CD4-positive, CD25-positive, alpha-beta regulatory T cell (primary cell): Measurements from ENCODE around the gene HSPA12A. TPM values are rescaled to one million over a fixed set of nuclear protein-coding genes. Genes with fewer than 3 reads are reported as not detected.

Experiments
- ATAC-seq, 2 donors: fragments of 150-1000 bp; cut with Tn5 transposase; one replicate each; pipeline ENCODE4 v1.10.0; 2021; ENCODE audit warnings: low read depth in 2 of 2, moderate number of reproducible peaks in 2 of 2, moderate library complexity in 1 of 2
- DNase-seq, 3 donors: peaks; one replicate each; pipeline versions ENCODE4 v3.0.0 to v3.0.0-alpha.2; 2012 to 2022; ENCODE audit warnings: mixed read lengths in 1 of 3
- H3K27ac ChIP-seq: one replicate; pipeline ENCODE4 v1.7.0; 2013; ENCODE audit warnings: mild to moderate bottlenecking, low read length; ENCODE audit not compliant: insufficient read depth, poor library complexity, severe bottlenecking
- H3K27me3 ChIP-seq: one replicate; pipeline ENCODE4 v1.7.0; 2013; ENCODE audit warnings: low read length; ENCODE audit not compliant: control insufficient read depth, insufficient read depth
- H3K36me3 ChIP-seq: one replicate; pipeline ENCODE4 v1.7.0; 2013; ENCODE audit warnings: mild to moderate bottlenecking, low read length, moderate library complexity; ENCODE audit not compliant: control insufficient read depth, insufficient read depth
- H3K4me1 ChIP-seq: 2 replicates; pipeline ENCODE4 v1.7.0; 2013; ENCODE audit warnings: mild to moderate bottlenecking, low read length; ENCODE audit not compliant: insufficient read depth, control insufficient read depth, poor library complexity, severe bottlenecking
- H3K4me3 ChIP-seq: one replicate; pipeline ENCODE4 v1.7.0; 2013; ENCODE audit warnings: low read depth, mild to moderate bottlenecking, low read length, moderate library complexity
- H3K9me3 ChIP-seq, 2 experiments: 1 replicate in 1 of 2; 2 replicates in 1 of 2; pipeline ENCODE4 v1.7.0; 2013; ENCODE audit warnings: low read length in 2 of 2, mild to moderate bottlenecking in 1 of 2, moderate library complexity in 1 of 2; ENCODE audit not compliant: control insufficient read depth in 2 of 2
- H3K27ac Mint-ChIP-seq, 3 donors: one replicate each; pipeline ENCODE4 v1.8.0; 2020 to 2022; ENCODE audit warnings: mild to moderate bottlenecking in 3 of 3, mixed read lengths in 3 of 3, moderate library complexity in 2 of 3
- H3K27me3 Mint-ChIP-seq: one replicate; pipeline ENCODE4 v1.8.0; 2022; ENCODE audit warnings: mild to moderate bottlenecking, mixed read lengths
- H3K36me3 Mint-ChIP-seq: one replicate; pipeline ENCODE4 v1.8.0; 2020; ENCODE audit warnings: mixed read lengths
- H3K4me1 Mint-ChIP-seq, 4 donors: one replicate each; pipeline ENCODE4 v1.8.0; 2020 to 2022; ENCODE audit warnings: mixed read lengths in 4 of 4, mild to moderate bottlenecking in 1 of 4
- H3K4me3 Mint-ChIP-seq, 4 donors: one replicate each; pipeline ENCODE4 v1.8.0; 2020 to 2022; ENCODE audit warnings: mild to moderate bottlenecking in 4 of 4, mixed read lengths in 4 of 4, moderate library complexity in 3 of 4
- H3K9me3 Mint-ChIP-seq, 7 donors: one replicate each; pipeline ENCODE4 v1.8.0; 2020 to 2022; ENCODE audit warnings: mixed read lengths in 7 of 7, mild to moderate bottlenecking in 3 of 7, moderate library complexity in 2 of 7
- polyA plus RNA-seq, 4 donors: library from polyadenylated mRNA; unstranded; fragments of 300-500 nt; fragmentation: Illumina TruSeq; gene quantifications; one replicate each; pipeline ENCODE4 v1.2.3, GENCODE V29; 2021
- total RNA-seq: library from RNA; stranded (reverse); gene quantifications from one replicate; pipeline ENCODE4 v1.2.3, GENCODE V29; 2022

HSPA12A gene
- total and polyA plus RNA-seq, 5 donors from 2014 or later: 0.72 to 2.1 (median 0.81) TPM

- DNase-seq (no peak), ATAC-seq (no peak)
- Histone ChIP-seq H3K27me3 (peaks cover 15% of the 10 kb centered on the region), H3K4me1 (no peaks in the 10 kb centered on the region), H3K36me3 (no peaks in the 10 kb centered on the region), H3K9me3 (no peaks in the 10 kb centered on the region), H3K4me3 (no peak overlapping the region), H3K27ac (no peak overlapping the region)
- Mint-ChIP-seq H3K27me3 (peaks cover 33% of the 10 kb centered on the region), H3K27ac (no peak overlapping the region), H3K9me3 (peaks cover 0 to 3% (median 0%) of the 10 kb centered on the region in 7 donors), H3K4me1 (peaks cover 0 to 10% (median 1%) of the 10 kb centered on the region in 4 donors), H3K4me3 (no peak overlapping the region), H3K36me3 (no peaks in the 10 kb centered on the region)
Observed at GRCh38 chr10:116748041-116748440, 5.7 kb upstream of the HSPA12A start.

GRCh38 chr10:116747325-116747724 is 5.0 kb upstream of the HSPA12A start:
- no peaks in the 10 kb centered on the region for H3K9me3 ChIP-seq
- H3K4me3 ChIP-seq: no peak overlapping the region
- peaks cover 15% of the 10 kb centered on the region for H3K27me3 ChIP-seq
- peaks cover 0 to 3% (median 0%) of the 10 kb centered on the region in 7 donors for H3K9me3 Mint-ChIP-seq
- H3K4me1 ChIP-seq: peaks cover 3% of the 10 kb centered on the region
- no peak overlapping the region for H3K4me3 Mint-ChIP-seq
- H3K27ac ChIP-seq: no peak overlapping the region
- peaks cover 0 to 10% (median 1%) of the 10 kb centered on the region in 4 donors for H3K4me1 Mint-ChIP-seq
- peaks cover 34% of the 10 kb centered on the region for H3K27me3 Mint-ChIP-seq
- no peak overlapping the region for H3K27ac Mint-ChIP-seq
- ATAC-seq: no peak
- no peaks in the 10 kb centered on the region for H3K36me3 Mint-ChIP-seq
- DNase-seq: no peak
- H3K36me3 ChIP-seq: no peaks in the 10 kb centered on the region

GRCh38 chr10:116744885-116745284 is 2.5 kb upstream of the HSPA12A start:
- H3K27ac Mint-ChIP-seq: no peak overlapping the region
- peaks cover 36% of the 10 kb centered on the region for H3K27me3 Mint-ChIP-seq
- Histone ChIP-seq H3K27me3 (peaks cover 15% of the 10 kb centered on the region), H3K9me3 (no peaks in the 10 kb centered on the region), H3K36me3 (no peaks in the 10 kb centered on the region), H3K27ac (no peak overlapping the region), H3K4me3 (no peak overlapping the region), H3K4me1 (peaks cover 11% of the 10 kb centered on the region)
- H3K4me1 Mint-ChIP-seq: peaks cover 0 to 13% (median 1%) of the 10 kb centered on the region in 4 donors
- DNase-seq: no peak
- H3K36me3 Mint-ChIP-seq: no peaks in the 10 kb centered on the region
- peaks cover 0 to 3% (median 0%) of the 10 kb centered on the region in 7 donors for H3K9me3 Mint-ChIP-seq
- no peak for ATAC-seq
- H3K4me3 Mint-ChIP-seq: peak overlapping the region in 1 of 4 donors; percentile 15

- no peak overlapping the region for H3K4me3 ChIP-seq
- H3K27ac ChIP-seq: no peak overlapping the region
- Mint-ChIP-seq H3K4me1 (peaks cover 0 to 13% (median 1%) of the 10 kb centered on the region in 4 donors), H3K27me3 (peaks cover 42% of the 10 kb centered on the region), H3K9me3 (peaks cover 0 to 3% (median 0%) of the 10 kb centered on the region in 7 donors), H3K36me3 (no peaks in the 10 kb centered on the region), H3K27ac (no peak overlapping the region), H3K4me3 (peak overlapping the region in 3 of 4 donors; percentile 15 to 91 (median 78))
- H3K4me1 ChIP-seq: peaks cover 11% of the 10 kb centered on the region
- ATAC-seq (no peak), DNase-seq (no peak)
- no peaks in the 10 kb centered on the region for H3K9me3 ChIP-seq
- no peaks in the 10 kb centered on the region for H3K36me3 ChIP-seq
- peaks cover 15% of the 10 kb centered on the region for H3K27me3 ChIP-seq
Observed at GRCh38 chr10:116744163-116744753, 1.9 kb upstream of the HSPA12A start.

- Mint-ChIP-seq H3K4me3 (peak overlapping the region in 3 of 4 donors; percentile 65 to 91 (median 67)), H3K36me3 (no peaks in the 10 kb centered on the region), H3K4me1 (peaks cover 0 to 13% (median 1%) of the 10 kb centered on the region in 4 donors), H3K27me3 (peaks cover 44% of the 10 kb centered on the region), H3K27ac (no peak overlapping the region), H3K9me3 (peaks cover 0 to 3% (median 0%) of the 10 kb centered on the region in 7 donors)
- Histone ChIP-seq H3K4me1 (peaks cover 11% of the 10 kb centered on the region), H3K4me3 (no peak overlapping the region), H3K27ac (no peak overlapping the region), H3K27me3 (peaks cover 15% of the 10 kb centered on the region), H3K36me3 (no peaks in the 10 kb centered on the region), H3K9me3 (no peaks in the 10 kb centered on the region)
- DNase-seq (no peak), ATAC-seq (no peak)
Observed at GRCh38 chr10:116743266-116744064, 1.1 kb upstream of the HSPA12A start.

GRCh38 chr10:116741391-116742351 is 695 bp downstream of the HSPA12A start:
- H3K4me3 Mint-ChIP-seq: peak overlapping the region in 2 of 4 donors; percentile 29 to 41

GRCh38 chr10:116740971-116741370 is 1.4 kb downstream of the HSPA12A start:
- H3K4me3 Mint-ChIP-seq: no peak overlapping the region

More at GRCh38 chr10:116741391-116742351, 695 bp downstream of the HSPA12A start:
- peaks cover 0 to 13% (median 1%) of the 10 kb centered on the region in 4 donors for H3K4me1 Mint-ChIP-seq
- H3K27ac Mint-ChIP-seq: no peak overlapping the region
- Histone ChIP-seq H3K27me3 (peaks cover 19% of the 10 kb centered on the region), H3K9me3 (no peaks in the 10 kb centered on the region), H3K27ac (no peak overlapping the region), H3K36me3 (no peaks in the 10 kb centered on the region), H3K4me1 (peaks cover 11% of the 10 kb centered on the region), H3K4me3 (no peak overlapping the region)
- H3K27me3 Mint-ChIP-seq: peaks cover 54% of the 10 kb centered on the region
- no peak for DNase-seq
- H3K9me3 Mint-ChIP-seq: peaks cover 0 to 2% (median 0%) of the 10 kb centered on the region in 7 donors
- ATAC-seq: no peak
- no peaks in the 10 kb centered on the region for H3K36me3 Mint-ChIP-seq

More at GRCh38 chr10:116740971-116741370, 1.4 kb downstream of the HSPA12A start:
- no peaks in the 10 kb centered on the region for H3K9me3 ChIP-seq
- H3K4me1 ChIP-seq: peaks cover 11% of the 10 kb centered on the region
- ATAC-seq: no peak
- H3K27me3 Mint-ChIP-seq: peaks cover 58% of the 10 kb centered on the region
- H3K27me3 ChIP-seq: peaks cover 19% of the 10 kb centered on the region
- no peak overlapping the region for H3K4me3 ChIP-seq
- H3K4me1 Mint-ChIP-seq: peaks cover 0 to 13% (median 1%) of the 10 kb centered on the region in 4 donors
- no peaks in the 10 kb centered on the region for H3K36me3 Mint-ChIP-seq
- peaks cover 0 to 2% (median 0%) of the 10 kb centered on the region in 7 donors for H3K9me3 Mint-ChIP-seq
- no peak overlapping the region for H3K27ac Mint-ChIP-seq
- no peaks in the 10 kb centered on the region for H3K36me3 ChIP-seq
- no peak for DNase-seq
- no peak overlapping the region for H3K27ac ChIP-seq
